DMS 273 (cell line): ENCODE measurements around the gene PRKG1.
"Not testable (repeated sequence)": the region's sequence is repeated elsewhere in the genome, so short reads cannot be mapped to it uniquely, and the experiment has no call there.

Source experiments
- DNase-seq: peaks from one replicate; lab custom pipeline; 2025; ENCODE audit not compliant: unreplicated experiment; lab: John Stamatoyannopoulos, UW

Gene PRKG1

DNA sequence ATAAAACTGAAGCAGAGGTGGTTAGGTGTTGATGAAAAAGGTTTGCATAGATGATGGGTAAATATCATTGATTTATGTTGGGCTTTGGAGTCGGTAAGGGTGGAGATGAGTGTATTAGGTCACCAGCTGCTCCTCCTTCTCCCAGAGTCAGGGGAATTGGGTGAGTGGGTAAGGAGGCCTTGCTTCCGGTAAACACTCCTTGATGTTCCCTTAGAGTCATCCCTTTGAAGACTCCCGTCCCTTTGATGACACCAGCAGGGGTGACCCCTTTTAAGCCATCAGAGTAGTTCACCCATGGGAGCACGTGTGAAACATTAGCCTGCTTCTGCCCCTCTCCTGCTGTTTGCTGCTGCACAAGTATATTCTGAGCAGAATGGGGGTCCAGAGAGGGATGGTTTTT, 1147.6 kb downstream of the PRKG1 start:
- DNase-seq: no peak

GRCh38 chr10:52226197-52226847, 1152.0 kb downstream of the PRKG1 start:
- DNase-seq: no peak

GRCh38 chr10:52228556-52228955, 1154.3 kb downstream of the PRKG1 start:
- no peak for DNase-seq

GRCh38 chr10:52229291-52229931, 1155.1 kb downstream of the PRKG1 start:
- no peak for DNase-seq

DNA sequence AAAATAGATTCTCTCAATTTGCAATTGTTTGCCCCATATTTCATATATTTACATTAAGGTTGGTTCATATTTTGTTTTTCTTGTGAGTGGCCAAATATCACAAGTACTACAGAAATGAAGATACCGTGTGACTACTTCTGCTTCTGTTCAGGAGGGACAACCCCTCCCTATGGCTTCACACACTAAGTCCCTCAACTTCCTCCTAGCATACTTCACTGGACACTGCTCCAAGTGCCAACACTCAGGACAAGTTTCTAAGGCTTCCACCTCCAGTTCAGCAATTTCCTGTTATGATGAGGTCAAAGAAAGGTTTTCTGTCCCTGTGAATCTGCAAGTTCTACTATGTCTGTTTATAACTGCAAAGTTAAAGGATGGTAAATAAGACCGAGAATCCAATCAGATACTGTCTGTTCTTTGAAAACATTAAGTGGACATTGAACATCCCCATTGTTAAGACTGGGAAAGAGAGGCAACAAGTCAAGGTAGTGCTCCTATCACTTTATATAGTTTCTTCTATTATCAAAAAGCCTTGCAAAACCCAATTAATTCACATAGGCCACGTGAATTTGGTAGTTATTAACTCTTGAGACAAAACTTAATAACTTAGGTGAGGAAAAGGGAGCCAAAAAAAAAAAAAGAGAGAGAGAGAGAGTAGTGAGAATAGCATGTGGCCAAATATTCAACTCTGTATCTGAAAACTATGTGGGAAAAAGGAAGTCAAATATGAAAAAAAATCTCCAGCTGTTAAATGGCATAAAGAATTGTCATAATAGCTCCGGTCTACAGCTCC, 1158.5 kb downstream of the PRKG1 start:
- DNase-seq: no peak

DNA sequence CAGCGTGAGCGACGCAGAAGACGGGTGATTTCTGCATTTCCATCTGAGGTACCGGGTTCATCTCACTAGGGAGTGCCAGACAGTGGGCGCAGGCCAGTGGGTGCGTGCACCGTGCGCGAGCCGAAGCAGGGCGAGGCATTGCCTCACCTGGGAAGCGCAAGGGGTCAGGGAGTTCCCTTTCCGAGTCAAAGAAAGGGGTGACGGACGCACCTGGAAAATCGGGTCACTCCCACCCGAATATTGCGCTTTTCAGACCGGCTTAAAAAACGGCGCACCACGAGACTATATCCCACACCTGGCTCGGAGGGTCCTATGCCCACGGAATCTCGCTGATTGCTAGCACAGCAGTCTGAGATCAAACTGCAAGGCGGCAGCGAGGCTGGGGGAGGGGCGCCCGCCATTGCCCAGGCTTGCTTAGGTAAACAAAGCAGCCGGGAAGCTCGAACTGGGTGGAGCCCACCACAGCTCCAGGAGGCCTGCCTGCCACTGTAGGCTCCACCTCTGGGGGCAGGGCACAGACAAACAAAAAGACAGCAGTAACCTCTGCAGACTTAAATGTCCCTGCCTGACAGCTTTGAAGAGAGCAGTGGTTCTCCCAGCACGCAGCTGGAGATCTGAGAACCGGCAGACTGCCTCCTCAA, 1159.2 kb downstream of the PRKG1 start:
- not testable (repeated sequence) for DNase-seq

DNA sequence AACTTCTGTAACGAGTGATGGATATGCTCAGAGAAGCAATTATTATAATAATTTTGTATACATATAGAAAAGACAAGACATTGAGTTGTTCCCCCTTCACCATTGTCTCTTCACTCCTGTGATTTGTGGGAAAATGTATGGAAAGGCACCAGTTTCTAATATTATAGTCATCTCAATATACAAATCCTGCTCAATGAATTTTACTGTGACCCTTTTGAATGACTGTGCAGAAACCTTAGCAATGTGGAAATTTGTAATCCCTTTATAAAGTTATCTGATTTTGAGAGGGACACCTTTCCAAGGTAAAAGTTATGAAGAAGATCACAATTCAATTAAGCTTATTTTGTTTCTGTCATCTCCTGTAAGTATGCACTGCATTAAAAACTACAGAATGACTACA, 1165.5 kb downstream of the PRKG1 start:
- DNase-seq: no peak

DNA sequence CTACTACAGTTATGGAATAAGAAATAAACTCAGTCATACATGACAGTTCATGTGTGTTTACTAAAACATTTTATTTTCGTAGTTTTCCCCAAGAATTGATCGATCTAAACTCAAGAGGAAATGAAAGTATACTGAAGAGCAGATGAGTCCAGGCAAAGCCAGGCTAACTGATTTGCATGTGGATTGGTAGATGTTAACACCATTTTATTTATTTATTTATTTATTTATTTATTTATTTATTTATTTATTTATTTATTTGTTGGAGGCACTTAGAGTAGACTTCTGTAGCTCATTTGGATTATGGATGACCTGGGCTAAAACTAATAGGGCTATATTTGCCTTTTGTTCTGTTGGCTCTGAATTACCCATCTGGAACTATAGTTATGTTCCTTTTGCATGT, 1171.3 kb downstream of the PRKG1 start:
- DNase-seq: no peak

DNA sequence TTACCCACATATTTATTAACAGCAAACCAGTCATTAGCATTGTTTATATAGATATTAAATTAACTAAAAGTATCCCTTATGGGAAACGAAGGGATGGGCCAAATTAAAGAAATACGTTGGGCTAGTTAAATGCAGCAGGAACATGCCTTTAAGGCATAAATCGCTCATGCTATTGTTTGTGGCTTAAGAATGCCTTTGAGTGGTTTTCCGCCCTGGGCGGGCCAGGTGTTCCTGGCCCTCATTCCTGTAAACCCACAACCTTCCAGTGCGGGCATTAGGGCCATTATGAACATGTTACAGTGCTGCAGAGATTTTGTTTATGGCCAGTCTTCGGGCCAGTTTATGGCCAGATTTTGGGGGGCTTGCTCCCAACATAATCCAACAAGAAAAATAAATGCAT, 1173.6 kb downstream of the PRKG1 start:
- not testable (repeated sequence) for DNase-seq

GRCh38 chr10:52248697-52249306, 1174.5 kb downstream of the PRKG1 start:
- DNase-seq: no peak

DNA sequence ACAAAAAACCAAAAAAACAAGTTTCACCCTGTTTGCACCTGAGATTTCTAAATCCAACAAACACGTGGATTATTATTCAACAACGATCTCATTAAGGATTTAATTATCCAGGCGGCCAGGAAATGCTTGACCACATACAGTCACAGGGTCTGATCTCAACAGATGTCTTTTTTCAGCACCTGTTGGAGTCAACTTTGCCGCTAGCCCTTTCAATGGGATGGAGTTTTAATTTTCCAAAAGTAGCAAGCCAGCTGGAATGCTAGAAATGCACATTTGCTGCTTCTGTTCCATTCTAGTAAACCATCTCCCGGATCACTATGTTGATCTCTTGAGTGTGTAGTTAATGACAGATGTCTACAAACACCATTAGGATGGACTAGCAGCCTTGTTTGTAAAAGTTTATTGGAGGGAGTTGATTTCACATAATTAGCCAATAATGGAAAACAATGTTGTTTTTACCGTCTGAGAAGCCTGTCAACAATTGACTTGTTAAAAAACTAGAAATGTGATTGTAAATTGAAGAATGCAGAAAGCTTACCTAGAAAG, 1175.6 kb downstream of the PRKG1 start:
- no peak for DNase-seq

- no peak for DNase-seq
These were observed 1176.2 kb downstream of the PRKG1 start for GRCh38 chr10:52250510-52250909.

DNA sequence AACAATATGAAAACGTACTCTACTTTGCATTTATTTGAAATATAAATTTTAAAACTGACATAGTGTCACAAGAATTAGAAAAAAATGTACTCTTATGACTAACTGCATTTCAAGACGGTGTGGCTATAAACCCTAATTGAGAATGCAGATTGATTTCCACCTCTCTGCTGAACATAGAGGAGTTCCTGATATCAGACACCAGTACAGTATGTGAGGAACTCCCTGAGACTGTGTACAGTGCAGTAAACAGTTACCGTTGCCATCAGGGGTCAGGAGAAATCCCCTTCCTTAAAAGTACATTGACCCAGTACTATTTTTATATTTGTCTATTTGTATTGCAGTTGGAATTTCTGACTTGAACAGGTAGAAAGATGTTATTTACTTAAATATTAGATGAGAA, 1178.0 kb downstream of the PRKG1 start:
- DNase-seq: no peak

GRCh38 chr10:52256832-52257691, 1182.8 kb downstream of the PRKG1 start:
- no peak for DNase-seq

GRCh38 chr10:52257692-52258075, 1183.4 kb downstream of the PRKG1 start:
- DNase-seq: no peak

GRCh38 chr10:52258799-52259425, 1184.6 kb downstream of the PRKG1 start:
- peak; percentile 5 for DNase-seq

DNA sequence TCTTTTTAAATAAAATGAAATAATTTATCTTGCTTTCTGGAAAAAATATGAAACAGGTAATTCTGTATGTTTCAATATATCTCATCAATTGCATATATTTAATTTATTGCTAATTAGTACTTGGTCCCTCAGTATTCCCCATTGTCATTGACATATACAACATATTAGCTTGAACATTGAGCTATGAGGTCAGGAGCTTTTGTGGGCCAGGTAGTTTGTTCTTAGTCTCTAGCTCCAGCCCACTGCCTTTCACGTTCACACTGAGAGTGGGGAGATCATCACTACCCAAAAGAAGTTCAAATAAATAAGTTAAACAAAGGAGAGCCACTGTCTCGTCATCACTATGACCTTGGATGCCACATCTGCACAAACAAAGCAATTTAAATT, 1185.1 kb downstream of the PRKG1 start:
- DNase-seq: no peak

GRCh38 chr10:52261362-52261761, 1187.1 kb downstream of the PRKG1 start:
- DNase-seq: no peak

GRCh38 chr10:52265131-52265926, 1191.0 kb downstream of the PRKG1 start:
- DNase-seq: no peak
